Measurements from ENCODE around the gene RNF111.
"Not testable (repeated sequence)": the region's sequence is repeated elsewhere in the genome, so short reads cannot be mapped to it uniquely, and the experiment has no call there.

RNF111 gene

GRCh38 chr15:59140422-59141226 is 153.2 kb downstream of the RNF111 start:
- no peak for DNase-seq

DNA sequence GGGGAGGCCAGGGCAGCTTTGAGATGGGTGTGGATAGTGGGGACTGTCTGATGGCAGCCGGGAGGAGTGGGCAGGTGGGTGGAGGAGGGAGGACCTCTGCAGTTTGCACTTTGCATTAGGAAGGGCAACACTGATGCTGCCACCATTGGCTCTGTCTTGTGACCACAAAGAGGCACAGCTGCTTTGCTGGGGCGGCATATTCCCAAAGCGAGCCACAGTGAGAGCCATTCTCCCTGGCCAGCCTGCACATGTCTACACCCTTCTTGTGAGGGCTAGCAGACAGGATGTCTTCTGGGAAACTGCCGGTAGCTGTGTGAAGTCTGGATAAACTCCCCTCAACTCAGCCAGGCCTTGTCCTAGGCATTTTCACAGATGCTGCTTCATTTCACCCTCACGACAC is 155.8 kb downstream of the RNF111 start:
- no peak for DNase-seq

DNA sequence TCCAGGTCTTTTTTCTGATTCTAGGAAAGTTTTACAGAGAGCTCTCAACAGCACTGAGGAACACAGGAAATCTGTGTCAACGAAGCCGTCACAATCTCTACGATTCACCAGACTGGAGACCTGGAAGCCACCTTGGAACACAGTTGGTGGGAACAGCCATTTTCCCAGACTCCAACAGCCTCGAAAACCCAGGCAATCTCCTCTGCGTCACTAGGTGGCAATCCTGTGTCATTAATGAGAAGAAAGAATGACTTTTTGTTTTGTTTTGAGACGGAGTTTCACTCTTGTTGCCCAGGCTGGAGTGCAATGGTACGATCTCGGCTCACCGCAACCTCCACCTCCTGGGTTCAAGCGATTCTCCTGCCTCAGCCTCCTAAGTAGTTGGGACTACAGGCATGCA is 157.1 kb downstream of the RNF111 start:
- not testable (repeated sequence) for DNase-seq

Measured in activated T-cell treated with anti-CD3 and anti-CD28 coated beads, Interleukin-2, amount 50 U/mL, for 1 hour (primary cell).